Hypothalamus (tissue), 51 donors: ENCODE measurements around the gene PCDH9.
A peak's percentile ranks its signal among the peaks of the same experiment; 100 is the strongest.

ENCODE experiments used
- DNase-seq, 51 donors: peaks; one replicate each; lab custom pipeline; 2025; lab: John Stamatoyannopoulos, UW

Gene PCDH9

GRCh38 chr13:66559093-66559492 lies 671.0 kb downstream of the PCDH9 start:
- no peak for DNase-seq

- peak in 6 of 51 donors; percentile 2 to 20 (median 5) for DNase-seq
Observed at GRCh38 chr13:66558506-66558905, 671.6 kb downstream of the PCDH9 start.

- no peak for DNase-seq
Observed at GRCh38 chr13:66557357-66557756, 672.8 kb downstream of the PCDH9 start.

GRCh38 chr13:66556306-66556705 lies 673.8 kb downstream of the PCDH9 start:
- DNase-seq: no peak

GRCh38 chr13:66553391-66553790 lies 676.7 kb downstream of the PCDH9 start:
- no peak for DNase-seq

- DNase-seq: no peak
Observed at GRCh38 chr13:66551128-66551527, 679.0 kb downstream of the PCDH9 start.

- no peak for DNase-seq
Observed at GRCh38 chr13:66547685-66548084, 682.5 kb downstream of the PCDH9 start.

- DNase-seq: no peak
Observed at GRCh38 chr13:66546534-66547379, 683.4 kb downstream of the PCDH9 start.

- no peak for DNase-seq
Observed at GRCh38 chr13:66543780-66544179, 686.4 kb downstream of the PCDH9 start.

GRCh38 chr13:66537417-66537816 lies 692.7 kb downstream of the PCDH9 start:
- DNase-seq: no peak

GRCh38 chr13:66536746-66537145 lies 693.4 kb downstream of the PCDH9 start:
- no peak for DNase-seq

- no peak for DNase-seq
Observed at GRCh38 chr13:66534561-66534960, 695.6 kb downstream of the PCDH9 start.

- DNase-seq: no peak
Observed at GRCh38 chr13:66532845-66533244, 697.3 kb downstream of the PCDH9 start.

GRCh38 chr13:66532146-66532545 lies 698.0 kb downstream of the PCDH9 start:
- no peak for DNase-seq

- DNase-seq: no peak
Observed at GRCh38 chr13:66530686-66531085, 699.5 kb downstream of the PCDH9 start.

- DNase-seq: no peak
Observed at GRCh38 chr13:66530158-66530557, 700.0 kb downstream of the PCDH9 start.

GRCh38 chr13:66528944-66529576 lies 701.1 kb downstream of the PCDH9 start:
- no peak for DNase-seq

- no peak for DNase-seq
Observed at GRCh38 chr13:66528180-66528579, 702.0 kb downstream of the PCDH9 start.

- DNase-seq: no peak
Observed at GRCh38 chr13:66520511-66521355, 709.4 kb downstream of the PCDH9 start.

- no peak for DNase-seq
Observed at GRCh38 chr13:66519259-66519658, 710.9 kb downstream of the PCDH9 start.

- no peak for DNase-seq
Observed at GRCh38 chr13:66518068-66518467, 712.1 kb downstream of the PCDH9 start.
